Activated CD4-positive, alpha-beta memory T cell treated with anti-CD3 and anti-CD28 coated beads, Interleukin-2, amount 10 ng/mL, durations not matched to agents 7 days and 5 days (primary cell): ENCODE data around the gene CACNG1. TPM values are rescaled to one million over a fixed set of nuclear protein-coding genes. Genes with fewer than 3 reads are reported as not detected.

Experiments
- total RNA-seq, 2 experiments: library from RNA; stranded (reverse); gene quantifications; one replicate each; pipeline ENCODE4 v1.2.3, GENCODE V29; 2021

Gene CACNG1
- total RNA-seq, 2 experiments from 2014 or later, result not detected

Other genes starting within 250 kb of the CACNG1 start
- gene CACNG5, start 209.4 kb upstream of the CACNG1 start, total RNA-seq, result not detected
- gene CACNG4, start 79.8 kb upstream of the CACNG1 start, total RNA-seq, result not detected
- gene HELZ, start 200.6 kb downstream of the CACNG1 start, total RNA-seq, result 100 to 1,000 TPM in 1 of 2 experiments, 10 to 100 TPM in 1; 98.2 to 109 TPM